ENCODE data around the gene RDH13.
"Not testable (repeated sequence)": the region's sequence is repeated elsewhere in the genome, so short reads cannot be mapped to it uniquely, and the experiment has no call there.

Gene RDH13

GRCh38 chr19:55042688-55043087, 20.3 kb downstream of the RDH13 start:
- DNase-seq (ENCODE audit: low read depth), result no peak
- no peak overlapping the region for H3K4me3 ChIP-seq (ENCODE audit: control insufficient read depth, low read depth, low read length)
- TF ChIP-seq, protein P1, sequence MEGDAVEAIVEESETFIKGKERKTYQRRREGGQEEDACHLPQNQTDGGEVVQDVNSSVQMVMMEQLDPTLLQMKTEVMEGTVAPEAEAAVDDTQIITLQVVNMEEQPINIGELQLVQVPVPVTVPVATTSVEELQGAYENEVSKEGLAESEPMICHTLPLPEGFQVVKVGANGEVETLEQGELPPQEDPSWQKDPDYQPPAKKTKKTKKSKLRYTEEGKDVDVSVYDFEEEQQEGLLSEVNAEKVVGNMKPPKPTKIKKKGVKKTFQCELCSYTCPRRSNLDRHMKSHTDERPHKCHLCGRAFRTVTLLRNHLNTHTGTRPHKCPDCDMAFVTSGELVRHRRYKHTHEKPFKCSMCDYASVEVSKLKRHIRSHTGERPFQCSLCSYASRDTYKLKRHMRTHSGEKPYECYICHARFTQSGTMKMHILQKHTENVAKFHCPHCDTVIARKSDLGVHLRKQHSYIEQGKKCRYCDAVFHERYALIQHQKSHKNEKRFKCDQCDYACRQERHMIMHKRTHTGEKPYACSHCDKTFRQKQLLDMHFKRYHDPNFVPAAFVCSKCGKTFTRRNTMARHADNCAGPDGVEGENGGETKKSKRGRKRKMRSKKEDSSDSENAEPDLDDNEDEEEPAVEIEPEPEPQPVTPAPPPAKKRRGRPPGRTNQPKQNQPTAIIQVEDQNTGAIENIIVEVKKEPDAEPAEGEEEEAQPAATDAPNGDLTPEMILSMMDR (conservative IDR thresholded peaks at IDR 0.05; ENCODE audit: control insufficient read depth, insufficient read depth, low read depth, low read length), result no peak

- TF ChIP-seq, protein P1 (conservative IDR thresholded peaks at IDR 0.05; ENCODE audit: control insufficient read depth, insufficient read depth, low read depth, low read length), result no peak
- H3K4me3 ChIP-seq (ENCODE audit: control insufficient read depth, low read depth, low read length), result no peak overlapping the region
- no peak for DNase-seq (ENCODE audit: low read depth)
These were observed 20.6 kb downstream of the RDH13 start for GRCh38 chr19:55042344-55042678.

DNA sequence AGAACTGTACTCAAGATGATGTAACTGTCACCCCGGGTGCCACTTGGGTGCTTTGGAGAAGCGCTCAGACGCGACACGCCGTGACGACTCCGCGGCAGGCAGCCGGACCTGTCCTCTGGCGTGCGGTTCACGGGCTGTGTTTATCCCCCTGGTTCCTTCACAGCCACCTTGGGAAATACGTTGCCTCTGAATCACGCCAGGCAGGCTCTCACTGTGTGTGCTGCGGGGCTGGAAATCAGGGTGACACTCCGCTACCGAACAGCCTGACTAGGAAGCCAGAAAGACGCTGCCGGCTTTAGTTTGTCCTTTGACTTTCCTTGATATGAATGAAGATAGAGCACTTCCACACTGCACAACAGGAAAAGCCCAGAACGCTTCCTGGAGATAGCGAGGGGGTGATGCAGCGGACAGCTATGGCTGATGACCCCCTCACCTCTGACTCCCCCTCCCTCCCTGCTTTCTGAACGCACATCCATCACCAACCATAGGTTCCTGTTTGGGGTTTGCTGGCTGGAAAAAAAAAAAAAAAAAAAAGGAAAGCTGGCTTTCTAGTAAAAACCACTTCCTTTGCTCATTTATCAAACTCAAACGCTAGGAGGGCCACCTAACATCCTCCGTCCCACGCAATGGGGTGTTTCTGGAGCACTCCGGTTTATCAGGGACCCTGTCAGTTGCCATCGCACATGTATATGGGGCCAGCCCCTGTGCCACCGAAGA, 21.2 kb downstream of the RDH13 start:
- H3K4me3 ChIP-seq (ENCODE audit: control insufficient read depth, low read depth, low read length), result no peak overlapping the region
- DNase-seq (ENCODE audit: low read depth), result no peak
- TF ChIP-seq, protein P1 (conservative IDR thresholded peaks at IDR 0.05; ENCODE audit: control insufficient read depth, insufficient read depth, low read depth, low read length), result no peak

DNA sequence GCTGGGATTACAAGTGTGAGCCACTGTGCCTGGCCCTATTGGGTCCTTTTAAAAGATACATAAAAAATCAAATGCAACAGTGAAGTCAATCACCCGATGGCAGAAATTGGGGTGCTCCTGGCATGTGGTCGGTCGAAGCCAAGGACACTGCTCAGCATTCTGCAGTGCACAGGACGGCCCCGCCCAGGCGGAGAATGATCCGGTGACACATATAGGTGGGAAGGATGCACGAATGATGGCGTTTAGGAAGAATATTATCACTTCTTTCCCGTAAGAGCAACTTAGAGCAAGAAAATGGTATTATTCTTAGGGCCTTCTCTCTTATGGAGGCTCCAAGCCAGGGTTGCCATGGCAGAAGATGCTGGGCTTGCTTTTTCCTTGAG, 21.7 kb downstream of the RDH13 start:
- no peak overlapping the region for H3K4me3 ChIP-seq (ENCODE audit: control insufficient read depth, low read depth, low read length)
- no peak for DNase-seq (ENCODE audit: low read depth)
- TF ChIP-seq, protein P1 (conservative IDR thresholded peaks at IDR 0.05; ENCODE audit: control insufficient read depth, insufficient read depth, low read depth, low read length), result no peak

DNA sequence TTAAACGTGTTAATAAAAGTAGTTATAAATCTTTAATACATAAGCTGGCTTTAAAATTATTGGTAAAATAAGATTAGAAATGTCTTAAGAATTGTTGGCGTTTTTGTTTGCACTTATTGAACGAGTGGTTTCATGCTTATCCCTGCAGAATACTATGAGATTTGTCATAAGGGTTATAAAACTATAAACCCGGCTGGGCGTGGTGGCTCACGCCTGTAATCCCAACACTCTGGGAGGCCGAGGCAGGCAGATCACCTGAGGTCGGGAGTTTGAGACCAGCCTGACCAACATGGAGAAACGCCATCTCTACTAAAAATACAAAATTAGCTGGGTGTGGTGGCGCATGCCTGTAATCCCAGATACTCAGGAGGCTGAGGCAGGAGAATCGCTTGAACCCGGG, 22.3 kb downstream of the RDH13 start:
- DNase-seq (ENCODE audit: low read depth); H3K4me3 ChIP-seq (ENCODE audit: control insufficient read depth, low read depth, low read length): not testable (repeated sequence)

GRCh38 chr19:55037603-55038002, 25.3 kb downstream of the RDH13 start:
- DNase-seq (ENCODE audit: low read depth); H3K4me3 ChIP-seq (ENCODE audit: control insufficient read depth, low read depth, low read length): not testable (repeated sequence)

- no peak for DNase-seq (ENCODE audit: low read depth)
- TF ChIP-seq, protein P1 (conservative IDR thresholded peaks at IDR 0.05; ENCODE audit: control insufficient read depth, insufficient read depth, low read depth, low read length), result no peak
- H3K4me3 ChIP-seq (ENCODE audit: control insufficient read depth, low read depth, low read length), result no peak overlapping the region
These were observed 26.9 kb downstream of the RDH13 start for GRCh38 chr19:55036058-55036457.

- no peak overlapping the region for H3K4me3 ChIP-seq (ENCODE audit: control insufficient read depth, low read depth, low read length)
- DNase-seq (ENCODE audit: low read depth), result no peak
- TF ChIP-seq, protein P1 (conservative IDR thresholded peaks at IDR 0.05; ENCODE audit: control insufficient read depth, insufficient read depth, low read depth, low read length), result no peak
These were observed 28.2 kb downstream of the RDH13 start for GRCh38 chr19:55034751-55035150.

DNA sequence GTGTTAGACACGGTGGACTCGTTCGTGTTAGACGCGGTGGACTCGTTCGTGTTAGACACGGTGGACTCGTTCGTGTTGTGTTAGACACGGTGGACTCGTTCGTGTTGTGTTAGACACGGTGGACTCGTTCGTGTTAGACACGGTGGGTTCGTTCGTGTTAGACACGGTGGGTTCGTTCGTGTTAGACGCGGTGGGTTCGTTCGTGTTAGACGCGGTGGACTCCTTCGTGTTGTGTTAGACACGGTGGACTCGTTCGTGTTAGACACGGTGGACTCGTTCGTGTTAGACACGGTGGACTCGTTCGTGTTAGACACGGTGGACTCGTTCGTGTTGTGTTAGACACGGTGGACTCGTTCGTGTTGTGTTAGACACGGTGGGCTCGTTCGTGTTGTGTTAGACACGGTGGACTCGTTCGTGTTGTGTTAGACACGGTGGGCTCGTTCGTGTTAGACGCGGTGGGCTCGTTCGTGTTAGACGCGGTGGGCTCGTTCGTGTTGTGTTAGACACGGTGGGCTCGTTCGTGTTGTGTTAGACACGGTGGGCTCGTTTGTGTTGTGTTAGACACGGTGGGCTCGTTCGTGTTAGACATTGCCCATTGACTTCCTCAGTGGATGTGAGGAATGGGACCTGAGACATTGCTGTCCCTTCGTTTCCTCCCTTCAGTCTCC, 29.8 kb downstream of the RDH13 start:
- DNase-seq (ENCODE audit: low read depth); H3K4me3 ChIP-seq (ENCODE audit: control insufficient read depth, low read depth, low read length): not testable (repeated sequence)
